Hindlimb muscle (tissue), 1 donor: ENCODE measurements around the gene EFCAB8. TPM values are rescaled to one million over a fixed set of nuclear protein-coding genes. Genes with fewer than 3 reads are reported as not detected.

ENCODE experiments used
- DNase-seq: peaks from one replicate; pipeline ENCODE4 v3.0.0-alpha.2; 2013
- polyA plus RNA-seq: library from polyadenylated mRNA; unstranded; fragments of 120-200 nt; gene quantifications from one replicate; pipeline ENCODE4 v1.2.1, GENCODE V29; 2013; ENCODE audit not compliant: insufficient read length

Gene EFCAB8, protein sequence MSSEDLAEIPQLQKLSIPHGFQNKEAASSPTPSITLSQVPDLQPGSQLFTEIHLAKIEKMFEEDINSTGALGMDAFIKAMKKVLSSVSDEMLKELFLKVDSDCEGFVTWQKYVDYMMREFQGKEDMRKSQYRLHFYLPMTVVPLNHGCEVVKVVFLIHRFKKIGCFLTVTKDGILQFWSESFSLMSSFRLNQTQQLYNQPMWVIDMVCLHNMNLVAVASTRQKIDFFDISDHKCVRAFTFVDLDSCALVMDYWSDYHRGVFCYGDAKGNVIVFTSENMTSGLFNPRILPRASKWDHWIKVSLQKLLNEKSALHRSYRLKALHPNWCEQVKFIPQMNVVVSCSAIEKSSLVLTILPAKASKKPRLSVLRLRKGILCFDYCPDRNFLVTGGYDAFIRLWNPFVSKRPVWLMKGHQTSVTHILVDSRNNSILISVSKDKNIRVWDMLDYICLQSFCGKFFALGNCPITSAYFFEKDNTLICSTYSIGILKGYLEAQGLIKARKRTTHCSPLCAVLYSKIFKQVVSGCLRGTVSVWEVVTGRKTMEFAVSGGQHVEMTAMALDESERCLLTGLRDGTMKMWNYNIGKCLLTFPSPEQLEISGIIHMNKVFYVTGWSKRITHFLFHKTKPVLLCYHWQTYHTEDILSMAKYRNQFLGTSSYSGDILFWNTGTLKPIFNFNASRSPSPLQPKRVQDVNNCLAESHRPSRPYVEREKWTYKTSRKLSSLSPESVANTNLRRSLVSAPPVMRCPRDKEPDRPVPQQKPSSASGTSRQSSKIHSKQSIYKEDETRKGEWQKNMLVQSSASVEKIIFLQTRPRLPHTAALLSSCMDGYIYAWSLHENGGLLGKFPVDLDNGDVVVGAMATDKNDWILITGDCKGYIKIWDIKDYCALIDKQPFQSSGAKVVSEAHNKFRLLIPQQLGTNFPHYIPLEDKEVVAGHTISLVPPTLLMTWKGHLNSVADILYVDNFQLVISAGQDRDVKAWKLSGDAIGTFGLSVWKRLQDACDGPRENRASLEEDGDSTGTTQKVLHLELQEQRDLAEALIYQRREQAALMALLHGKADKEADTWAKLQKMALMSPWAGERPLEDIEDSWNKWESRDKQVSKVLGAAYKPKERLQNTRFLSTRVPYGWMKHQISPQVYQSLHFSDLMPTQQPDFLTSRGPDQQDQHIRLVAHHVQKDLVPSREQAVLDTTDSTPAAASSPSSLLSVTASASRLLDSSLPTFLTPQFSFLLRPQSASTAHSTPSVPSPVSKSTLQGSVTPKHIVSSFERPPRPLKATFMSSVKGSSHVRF
- 0.15 TPM for polyA plus RNA-seq

GRCh38 chr20:32858701-32859372, at the start of gene EFCAB8:
Gene EFCAB8, plus strand, starts transcription at chr20:32858923. Its CDS starts 4,870 bp downstream, at chr20:32863793.
- no peak for DNase-seq

DNA sequence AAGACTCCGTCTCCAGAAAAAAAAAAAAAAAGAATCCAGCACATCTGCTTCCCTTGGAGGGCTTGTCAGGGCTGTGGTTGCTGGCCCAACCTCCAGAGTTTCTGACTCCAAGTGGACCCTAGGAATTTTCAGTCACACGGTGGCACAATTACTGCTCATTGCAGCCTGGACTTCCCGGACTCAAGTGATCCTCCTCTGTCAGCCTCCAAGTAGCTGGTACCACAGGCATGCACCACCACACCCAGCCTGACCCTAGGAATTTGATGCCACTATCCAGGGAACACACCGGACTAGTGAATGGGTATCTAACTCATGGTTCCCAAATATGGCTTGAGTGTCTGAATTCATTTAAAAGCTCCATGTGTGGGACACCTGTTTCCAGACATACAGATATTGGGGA, 48.8 kb upstream of the EFCAB8 start:
- no peak for DNase-seq

DNA sequence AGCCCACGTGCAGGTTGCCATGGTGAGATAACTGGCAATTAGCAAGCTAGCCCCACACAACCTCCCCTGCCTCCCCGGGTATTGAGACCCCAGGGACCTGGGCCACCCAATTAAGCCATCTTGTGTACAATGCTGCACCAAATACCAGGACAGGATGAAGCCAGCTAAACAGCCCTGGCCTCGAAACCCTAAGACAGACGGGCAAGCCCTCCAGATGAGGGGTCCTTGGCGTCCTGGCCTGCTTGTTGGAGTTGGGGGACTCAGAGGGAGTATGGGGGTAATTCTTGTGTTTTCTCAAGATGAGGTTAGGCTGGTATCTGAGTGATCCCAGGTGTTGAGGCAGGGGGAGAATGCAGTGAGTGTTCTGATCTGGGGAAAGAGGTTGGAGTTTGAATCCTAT, 47.8 kb upstream of the EFCAB8 start:
- no peak for DNase-seq

DNA sequence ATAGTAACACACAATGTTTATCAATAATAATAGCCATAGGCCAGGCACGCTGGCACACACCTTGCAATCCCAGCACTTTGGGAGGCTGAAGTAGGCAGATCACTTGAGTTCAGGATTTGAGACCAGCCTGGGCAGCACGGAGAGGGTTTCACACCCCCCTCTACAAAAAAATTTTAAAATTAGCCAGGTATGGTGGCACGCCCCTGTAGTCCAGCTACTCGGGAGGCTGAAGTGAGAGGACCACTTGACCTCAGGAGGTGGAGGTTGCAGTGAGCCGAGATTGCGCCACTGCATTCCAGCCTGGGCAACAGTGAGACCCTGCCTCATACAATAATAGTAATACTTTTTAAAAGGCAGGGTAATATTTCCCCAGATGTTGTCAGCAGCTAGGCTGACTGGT, 46.8 kb upstream of the EFCAB8 start:
- DNase-seq = no peak

DNA sequence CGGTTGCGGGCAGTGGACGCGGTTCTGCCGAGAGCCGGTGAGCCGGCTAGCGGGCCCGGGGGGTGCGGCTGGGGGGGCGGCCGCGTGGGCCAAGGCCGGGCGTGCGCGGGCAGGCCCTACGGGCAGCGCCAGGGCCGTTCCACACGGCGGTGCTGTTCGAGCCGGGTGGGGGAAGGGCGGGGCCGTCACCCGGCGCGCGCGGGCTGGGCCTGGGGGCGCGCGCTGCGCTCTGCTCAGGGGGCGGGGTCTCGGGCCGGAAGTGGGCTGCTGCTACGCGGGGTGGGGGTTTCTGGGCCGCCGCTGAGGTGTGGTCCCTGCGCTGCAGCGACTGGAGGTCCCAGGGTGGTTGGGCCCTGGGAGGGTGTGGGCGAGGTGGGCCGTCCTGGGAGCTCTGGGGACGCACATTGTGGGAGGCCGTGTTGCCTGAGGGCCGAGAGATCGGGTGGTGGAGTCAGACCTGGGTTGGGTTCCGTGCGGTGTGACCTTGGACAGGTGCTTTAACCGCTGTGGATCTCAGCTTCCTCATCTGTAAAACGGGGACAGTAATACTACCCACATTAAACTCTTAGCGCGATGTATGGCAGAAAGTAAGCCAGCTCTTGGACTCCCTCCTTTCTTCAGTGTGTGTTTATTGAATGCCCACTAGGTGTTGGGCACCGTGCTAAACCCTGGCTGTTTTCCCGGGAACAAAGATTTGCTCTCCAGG, 38.6 kb upstream of the EFCAB8 start:
- DNase-seq = peak; percentile 89

- DNase-seq = no peak
Observed at GRCh38 chr20:32820698-32821377, 37.9 kb upstream of the EFCAB8 start.

GRCh38 chr20:32822225-32822624, 36.5 kb upstream of the EFCAB8 start:
- DNase-seq = no peak

- DNase-seq = no peak
Observed at GRCh38 chr20:32823078-32823477, 35.6 kb upstream of the EFCAB8 start.

DNA sequence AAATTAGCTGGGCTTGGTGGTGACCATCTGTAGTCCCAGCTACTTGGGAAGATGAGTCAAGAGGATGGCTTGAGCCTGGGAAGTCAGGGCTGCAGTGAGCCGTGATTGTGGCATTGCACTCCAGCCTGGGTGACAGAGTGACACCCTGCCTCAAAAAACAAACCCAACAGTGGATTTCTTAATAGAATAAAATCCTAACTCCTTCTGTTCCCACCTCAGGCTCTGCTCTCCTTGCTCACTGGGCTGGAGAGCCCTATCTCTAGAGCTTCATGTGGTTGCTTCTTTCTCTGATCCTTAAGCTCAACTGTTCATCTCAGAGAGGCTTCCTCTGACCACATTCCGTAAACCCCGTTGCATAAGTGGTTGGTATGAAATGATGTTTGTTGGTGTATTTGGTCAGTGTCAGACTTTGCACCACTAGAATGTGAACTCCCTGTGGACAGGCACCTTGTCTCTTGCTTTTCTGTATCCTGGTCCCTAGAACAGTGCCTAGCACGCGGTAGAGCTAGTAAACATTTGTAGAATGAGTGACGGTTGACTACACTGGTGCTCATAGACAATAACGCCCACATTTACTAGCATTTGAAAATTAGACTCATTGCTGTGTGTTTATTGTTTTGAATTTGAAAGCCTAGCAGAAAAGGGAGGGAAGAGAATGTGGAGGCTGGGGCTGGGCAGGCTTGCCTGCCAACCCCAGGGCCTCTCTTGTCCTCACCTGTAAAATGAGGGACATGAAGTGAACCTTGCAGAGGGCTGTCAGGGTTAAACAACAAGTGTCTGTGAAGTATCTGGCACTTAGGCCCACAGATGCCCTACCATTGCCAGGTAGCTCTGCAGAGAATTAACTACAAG, 34.8 kb upstream of the EFCAB8 start:
- DNase-seq = no peak

DNA sequence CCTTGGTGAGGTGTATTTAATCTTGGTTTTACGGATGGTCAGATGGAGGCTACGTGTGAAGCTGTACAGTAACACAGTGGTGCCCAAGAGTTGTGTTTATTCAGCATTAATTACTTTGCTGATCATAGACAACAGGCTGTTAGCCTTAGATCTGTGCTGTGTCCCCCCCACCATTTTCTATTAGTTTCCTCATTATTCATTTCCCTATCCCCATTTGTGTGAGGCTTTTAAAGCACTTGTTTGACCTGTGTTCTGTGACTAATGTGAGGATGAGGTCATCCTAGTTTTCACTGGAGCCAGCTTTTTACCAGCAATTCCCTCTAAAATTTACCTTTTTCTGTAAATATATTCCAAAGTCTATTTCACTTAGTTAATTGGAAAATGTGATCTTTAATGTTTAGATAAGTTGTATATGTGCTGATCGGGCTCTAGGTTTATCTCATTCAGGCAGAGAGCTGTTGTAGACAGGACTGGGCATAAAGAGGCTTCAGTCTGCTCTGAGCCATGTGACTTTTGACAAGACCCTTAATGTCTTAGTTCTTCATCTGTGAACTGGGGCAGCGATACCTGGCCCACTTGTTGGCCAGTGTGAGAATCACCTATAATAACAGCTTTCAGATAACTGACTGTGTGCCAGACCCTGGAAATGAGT, 30.6 kb upstream of the EFCAB8 start:
- DNase-seq = no peak

GRCh38 chr20:32829311-32830005, 29.3 kb upstream of the EFCAB8 start:
- no peak for DNase-seq

GRCh38 chr20:32830437-32830836, 28.3 kb upstream of the EFCAB8 start:
- DNase-seq = no peak

- DNase-seq = no peak
Observed at GRCh38 chr20:32831982-32832381, 26.7 kb upstream of the EFCAB8 start.

DNA sequence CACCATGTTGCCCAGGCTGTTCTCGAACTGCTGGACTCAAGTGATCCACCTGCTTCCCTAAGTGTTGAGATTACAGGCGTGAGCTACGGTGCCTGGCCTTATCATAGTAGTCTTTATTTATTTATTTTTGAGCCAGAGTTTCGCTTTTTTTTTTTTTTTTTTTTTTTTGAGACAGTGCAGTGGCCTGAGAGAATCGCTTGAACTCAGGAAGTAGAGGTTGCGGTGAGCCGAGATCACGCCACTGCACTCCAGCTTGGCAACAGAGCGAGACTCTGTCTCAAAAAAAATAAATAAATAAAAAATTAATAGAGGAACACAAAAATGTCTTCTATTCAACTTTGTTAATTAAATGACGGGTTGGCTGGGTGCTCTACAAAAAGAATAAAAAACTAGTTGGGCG, 26.1 kb upstream of the EFCAB8 start:
- no peak for DNase-seq

DNA sequence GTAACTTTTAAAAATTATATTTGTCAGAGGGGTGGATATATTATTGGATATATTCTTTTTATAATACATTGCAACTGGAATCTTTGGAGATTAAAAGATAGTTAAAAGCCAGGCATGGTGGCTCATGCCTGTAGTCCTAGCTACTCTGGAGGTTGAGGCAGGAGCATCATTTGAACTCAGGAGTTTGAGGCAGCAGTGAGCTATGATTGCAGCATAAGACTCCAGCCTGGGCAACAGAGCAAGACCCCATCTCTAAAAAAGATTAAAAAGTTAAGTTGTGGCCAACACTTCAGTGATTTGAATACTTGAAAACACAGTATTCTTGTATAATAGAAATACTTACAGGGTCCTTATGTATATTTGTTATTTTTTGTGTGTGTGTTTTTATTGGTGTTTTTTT, 23.8 kb upstream of the EFCAB8 start:
- no peak for DNase-seq

DNA sequence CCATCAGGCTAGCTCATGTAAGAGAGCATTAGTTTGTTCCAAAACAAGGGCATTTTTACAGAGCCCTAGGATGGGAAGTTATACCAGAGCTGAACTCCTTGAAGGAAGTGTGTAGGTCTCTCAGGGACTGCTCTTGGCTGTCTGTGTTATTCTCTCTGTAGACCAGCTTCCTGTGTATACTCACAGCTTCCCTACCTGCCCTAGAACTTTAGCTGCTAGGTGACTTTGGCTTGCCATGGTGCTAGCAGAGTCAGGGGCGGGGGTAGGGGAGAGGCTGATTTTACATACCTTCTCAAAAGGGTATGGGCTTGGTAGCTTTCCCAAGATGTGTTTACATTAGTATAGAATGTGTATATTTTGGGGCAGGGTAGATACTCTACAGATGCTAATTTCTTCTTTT, 21.6 kb upstream of the EFCAB8 start:
- no peak for DNase-seq

DNA sequence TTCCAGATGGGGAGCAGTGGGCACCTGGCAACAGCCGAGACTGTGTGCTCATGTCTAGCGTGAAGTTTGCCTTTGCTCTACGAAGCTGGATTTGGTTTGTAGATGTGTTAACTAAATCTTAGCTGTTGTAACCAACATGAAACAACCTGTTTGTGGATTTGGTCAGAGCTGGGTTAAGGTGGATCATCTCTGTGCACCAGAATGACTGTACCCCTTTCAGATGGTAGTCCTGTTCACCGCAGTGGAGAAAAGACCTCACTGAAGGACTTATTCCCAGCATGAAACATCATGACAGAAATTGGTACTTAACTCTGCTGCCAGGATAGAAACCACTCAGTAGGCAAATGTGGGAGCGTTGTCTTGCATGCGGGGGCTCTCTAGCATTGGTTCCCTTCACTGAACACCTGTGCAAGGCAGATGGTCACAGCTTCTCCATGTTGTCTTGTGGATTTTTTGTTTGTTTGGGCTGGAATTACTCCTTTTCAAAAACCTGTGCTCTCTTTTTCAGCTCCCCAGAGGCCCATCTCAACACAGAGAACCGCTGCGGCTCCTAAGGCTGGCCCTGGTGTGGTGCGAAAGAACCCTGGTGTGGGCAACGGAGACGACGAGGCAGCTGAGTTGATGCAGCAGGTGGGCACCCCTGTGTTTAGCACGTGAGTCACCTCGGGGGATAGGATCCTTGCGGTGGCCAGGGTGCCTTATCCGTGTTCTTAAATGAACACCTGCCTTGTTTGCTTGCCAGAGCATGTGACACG, 19.3 kb upstream of the EFCAB8 start:
- DNase-seq = no peak

DNA sequence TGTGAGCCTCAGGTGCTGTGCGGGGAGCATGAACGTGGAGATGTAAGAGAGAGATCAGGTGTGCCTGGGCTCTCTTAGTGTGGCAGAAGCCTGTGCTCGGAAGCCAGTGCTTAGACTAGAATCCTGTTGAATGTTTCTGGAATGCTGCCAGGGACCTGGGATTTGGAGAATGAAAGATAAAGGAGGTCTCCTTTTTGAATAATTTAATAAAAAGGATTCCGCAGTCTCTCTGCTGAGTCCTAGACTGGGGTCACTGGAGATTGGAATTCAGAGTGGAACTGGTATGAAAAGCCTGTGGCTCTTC, 18.8 kb upstream of the EFCAB8 start:
- DNase-seq = no peak
